GM15510 (cell line): ENCODE data around the gene AGAP1.

ENCODE experiments used
- POLR2A ChIP-seq: IDR thresholded peaks from 3 replicates; pipeline ENCODE4 v1.6.1; 2011; ENCODE audit warnings: borderline replicate concordance; ENCODE audit not compliant: insufficient read length; ENCODE audit errors: extremely low read depth

Gene AGAP1

GRCh38 chr2:235920216-235920865, 426.5 kb downstream of the AGAP1 start:
- no peak for TF ChIP-seq POLR2A

GRCh38 chr2:235921508-235922191, 427.8 kb downstream of the AGAP1 start:
- TF ChIP-seq POLR2A, result no peak

GRCh38 chr2:235922839-235923238, 429.0 kb downstream of the AGAP1 start:
- no peak for TF ChIP-seq POLR2A

GRCh38 chr2:235923859-235924674, 430.2 kb downstream of the AGAP1 start:
- no peak for TF ChIP-seq POLR2A

- TF ChIP-seq POLR2A, result no peak
Measured at GRCh38 chr2:235924675-235925063, 430.8 kb downstream of the AGAP1 start.

- no peak for TF ChIP-seq POLR2A
Measured at GRCh38 chr2:235925250-235925919, 431.5 kb downstream of the AGAP1 start.

GRCh38 chr2:235926229-235926628, 432.4 kb downstream of the AGAP1 start:
- no peak for TF ChIP-seq POLR2A

- TF ChIP-seq POLR2A, result no peak
Measured at GRCh38 chr2:235928751-235929370, 435.0 kb downstream of the AGAP1 start.

GRCh38 chr2:235930701-235931100, 436.9 kb downstream of the AGAP1 start:
- no peak for TF ChIP-seq POLR2A

- TF ChIP-seq POLR2A, result no peak
Measured at GRCh38 chr2:235931676-235932075, 437.8 kb downstream of the AGAP1 start.

GRCh38 chr2:235934059-235934773, 440.4 kb downstream of the AGAP1 start:
- no peak for TF ChIP-seq POLR2A

GRCh38 chr2:235934774-235935484, 441.1 kb downstream of the AGAP1 start:
- TF ChIP-seq POLR2A, result no peak

- no peak for TF ChIP-seq POLR2A
Measured at GRCh38 chr2:235935773-235936172, 441.9 kb downstream of the AGAP1 start.

- no peak for TF ChIP-seq POLR2A
Measured at GRCh38 chr2:235936493-235936892, 442.6 kb downstream of the AGAP1 start.

GRCh38 chr2:235937087-235937486, 443.2 kb downstream of the AGAP1 start:
- TF ChIP-seq POLR2A, result no peak
